ENCODE results near the gene TBX2. TPM values are rescaled to one million over a fixed set of nuclear protein-coding genes. Genes with fewer than 3 reads are reported as not detected.

TBX2 gene
- under 1 TPM in 1 of 2 donors, not detected in 1; 0.07 TPM for total RNA-seq
- polyA plus RNA-seq (2013, experiment 1 of 2) = 2.8 TPM
- polyA plus RNA-seq (2013, experiment 2 of 2) = 2.1 TPM
- long read RNA-seq, experiment 1 = 0 reads
- long read RNA-seq, experiment 2 = 0 reads
- long read RNA-seq, experiment 3 = 0 reads
- long read RNA-seq, experiment 4 = 0 reads

DNA sequence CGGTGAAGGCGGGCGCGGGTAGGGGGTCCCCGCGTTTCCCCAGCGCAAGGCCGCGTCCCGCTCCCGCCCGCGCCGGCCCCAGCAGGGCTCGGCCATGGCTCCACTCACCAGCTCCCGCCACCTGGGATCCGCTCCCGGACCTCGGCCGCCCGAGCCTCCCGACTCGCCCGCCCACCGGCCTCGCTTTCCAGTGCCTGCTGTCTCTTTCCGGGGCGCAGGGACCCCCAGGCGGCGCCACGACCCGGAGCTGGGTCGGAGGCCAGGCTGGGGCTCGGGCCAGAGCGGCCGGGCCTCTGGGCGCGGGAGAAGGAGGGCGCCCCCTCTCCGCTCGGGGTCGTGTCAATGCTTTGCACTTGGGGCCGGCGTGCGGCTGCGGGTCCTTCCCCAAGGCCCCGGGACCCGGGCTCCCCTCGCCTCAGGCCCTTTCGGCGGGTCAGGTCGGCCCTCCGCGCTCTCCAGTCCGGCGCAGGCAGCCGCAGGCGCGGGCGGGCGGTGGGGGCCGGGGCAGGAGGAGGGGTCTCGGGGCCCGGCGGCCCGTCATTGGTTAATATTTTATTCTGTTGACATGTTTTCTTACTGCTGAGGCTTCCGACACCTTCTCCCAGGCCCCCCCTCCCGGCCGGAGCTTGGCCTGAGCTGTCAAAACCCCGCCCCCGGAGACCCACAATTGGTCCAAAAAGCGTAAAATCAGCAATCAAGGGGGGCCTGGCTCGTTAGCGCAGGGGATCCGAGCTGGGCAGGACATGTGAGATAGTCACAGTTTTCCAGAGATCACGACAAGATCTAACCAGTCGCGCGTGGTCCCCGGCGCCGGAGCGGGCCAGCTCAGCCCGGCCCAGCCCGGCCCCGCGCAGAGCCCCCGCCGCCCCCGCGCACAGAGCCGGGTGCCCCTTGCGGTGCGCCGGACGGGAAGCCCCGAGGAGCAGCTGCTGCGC lies at the start of gene TBX2:
TBX2 (plus strand) TSS at position 713 of the 935 bp plus-strand sequence. CDS start 334 bp downstream, outside the sequence.
- H3K27ac Mint-ChIP-seq = no peak within 1 kb of the TSS
- no peaks in the 10 kb centered on the region for H3K9me3 ChIP-seq (ENCODE audit: control insufficient read depth, low read length)
- H3K9me3 Mint-ChIP-seq = peaks cover 2% of the 10 kb centered on the region
- no peaks in the 10 kb centered on the region for H3K36me3 ChIP-seq (ENCODE audit: control insufficient read depth, insufficient read depth, low read length)
- H3K4me3 ChIP-seq (ENCODE audit: low read length) = peak within 1 kb of the TSS; percentile 35
- WGBS, 2 experiments (ENCODE audit: insufficient coverage in 1 of 2, insufficient read length in 1 of 2) = 0 to 1% methylated on average over 15 to 98 of the region's 98 CpGs
- no peaks in the 10 kb centered on the region for H3K36me3 Mint-ChIP-seq (ENCODE audit: low read depth)
- peaks cover 92% of the 10 kb centered on the region for H3K27me3 Mint-ChIP-seq (ENCODE audit: insufficient read depth)
- H3K4me1 Mint-ChIP-seq = peaks cover 13% of the 10 kb centered on the region
- no peak within 1 kb of the TSS for H3K9ac ChIP-seq (ENCODE audit: extremely low read depth, low read length, poor library complexity, severe bottlenecking)
- H3K27me3 ChIP-seq (ENCODE audit: control insufficient read depth, insufficient read depth, low read length, poor library complexity, severe bottlenecking) = peaks cover 95% of the 10 kb centered on the region
- DNase-seq = peak; percentile 96
- no peak within 1 kb of the TSS for H3K27ac ChIP-seq (ENCODE audit: low read depth, low read length)
- no peaks in the 10 kb centered on the region for H3K4me1 ChIP-seq (ENCODE audit: control insufficient read depth, insufficient read depth, low read length)
- H3K4me3 Mint-ChIP-seq = peak within 1 kb of the TSS; percentile 45
- no peak for TF ChIP-seq CTCF (conservative IDR thresholded peaks at IDR 0.05)

- Mint-ChIP-seq H3K4me1 (peaks cover 38% of the 10 kb centered on the region), H3K36me3 (ENCODE audit: low read depth) (no peaks in the 10 kb centered on the region)
- DNase-seq = no peak
Observed at GRCh38 chr17:61351745-61352407, 47.8 kb upstream of the TBX2 start.

More at GRCh38 chr17:61351745-61352407, 47.8 kb upstream of the TBX2 start:
- 87 to 88% methylated on average over 5 of the region's 5 CpGs for WGBS, 2 experiments (ENCODE audit: insufficient coverage in 1 of 2, insufficient read length in 1 of 2)
- no peaks in the 10 kb centered on the region for H3K27me3 ChIP-seq (ENCODE audit: control insufficient read depth, insufficient read depth, low read length, poor library complexity, severe bottlenecking)
- Mint-ChIP-seq H3K27me3 (ENCODE audit: insufficient read depth) (peaks cover 14% of the 10 kb centered on the region), H3K4me3 (no peak overlapping the region), H3K9me3 (no peaks in the 10 kb centered on the region), H3K27ac (no peak overlapping the region)
- no peak overlapping the region for H3K4me3 ChIP-seq (ENCODE audit: low read length)
- peaks cover 9% of the 10 kb centered on the region for H3K4me1 ChIP-seq (ENCODE audit: control insufficient read depth, insufficient read depth, low read length)
- no peaks in the 10 kb centered on the region for H3K9me3 ChIP-seq (ENCODE audit: control insufficient read depth, low read length)
- H3K9ac ChIP-seq (ENCODE audit: extremely low read depth, low read length, poor library complexity, severe bottlenecking) = no peak overlapping the region
- no peaks in the 10 kb centered on the region for H3K36me3 ChIP-seq (ENCODE audit: control insufficient read depth, insufficient read depth, low read length)
- no peak for TF ChIP-seq CTCF (conservative IDR thresholded peaks at IDR 0.05)
- H3K27ac ChIP-seq (ENCODE audit: low read depth, low read length) = no peak overlapping the region
